ENCODE results near the gene C2orf69. TPM values are rescaled to one million over a fixed set of nuclear protein-coding genes. Genes with fewer than 3 reads are reported as not detected.

The C2orf69 gene
- total RNA-seq, 2 donors from 2014 or later = 16.3 to 24.6 TPM

DNA sequence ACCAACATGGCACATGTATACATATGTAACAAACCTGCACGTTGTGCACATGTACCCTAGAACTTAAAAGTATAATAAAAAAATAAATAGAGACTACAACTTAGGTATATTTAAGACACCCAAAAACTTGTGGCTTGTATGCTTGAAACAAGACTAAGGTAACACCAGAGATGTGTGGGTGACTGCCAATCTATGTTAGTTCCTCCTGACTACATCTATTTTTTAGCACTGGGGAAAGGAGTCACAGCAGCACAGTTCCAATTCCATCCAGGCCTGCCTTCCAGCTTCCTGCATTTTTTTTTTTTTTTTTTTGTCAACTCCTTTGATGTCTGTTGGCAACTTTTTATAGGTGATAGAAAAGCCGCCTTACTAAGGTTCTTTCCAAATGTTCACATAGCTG is 18.2 kb downstream of the C2orf69 start:
- Mint-ChIP-seq H3K27me3 (ENCODE audit: insufficient read depth) (no peaks in the 10 kb centered on the region), H3K36me3 (ENCODE audit: low read depth) (peaks cover 35% of the 10 kb centered on the region), H3K27ac (no peak overlapping the region), H3K4me1 (peaks cover 11% of the 10 kb centered on the region), H3K9me3 (no peaks in the 10 kb centered on the region), H3K4me3 (no peak overlapping the region)
- Histone ChIP-seq H3K27ac (ENCODE audit: low read depth, low read length) (no peak overlapping the region), H3K9ac (ENCODE audit: extremely low read depth, low read length, poor library complexity, severe bottlenecking) (no peak overlapping the region), H3K36me3 (ENCODE audit: control insufficient read depth, insufficient read depth, low read length) (peaks cover 73% of the 10 kb centered on the region), H3K4me3 (ENCODE audit: low read length) (no peak overlapping the region), H3K9me3 (ENCODE audit: control insufficient read depth, low read length) (no peaks in the 10 kb centered on the region), H3K4me1 (ENCODE audit: control insufficient read depth, insufficient read depth, low read length) (no peaks in the 10 kb centered on the region), H3K27me3 (ENCODE audit: control insufficient read depth, insufficient read depth, low read length, poor library complexity, severe bottlenecking) (no peaks in the 10 kb centered on the region)
- no peak for TF ChIP-seq CTCF (conservative IDR thresholded peaks at IDR 0.05)
- no peak for DNase-seq
- 100% methylated on average over 1 of the region's 2 CpGs; no CpG with 5 or more reads in 1 of the 2 experiments for WGBS, 2 experiments (ENCODE audit: insufficient coverage in 1 of 2, insufficient read length in 1 of 2)

GRCh38 chr2:199932312-199932855 is 21.3 kb downstream of the C2orf69 start:
- Mint-ChIP-seq H3K4me1 (peaks cover 11% of the 10 kb centered on the region), H3K9me3 (no peaks in the 10 kb centered on the region), H3K27me3 (ENCODE audit: insufficient read depth) (no peaks in the 10 kb centered on the region), H3K36me3 (ENCODE audit: low read depth) (peaks cover 41% of the 10 kb centered on the region), H3K27ac (no peak overlapping the region), H3K4me3 (no peak overlapping the region)
- Histone ChIP-seq H3K4me3 (ENCODE audit: low read length) (no peak overlapping the region), H3K27me3 (ENCODE audit: control insufficient read depth, insufficient read depth, low read length, poor library complexity, severe bottlenecking) (no peaks in the 10 kb centered on the region), H3K36me3 (ENCODE audit: control insufficient read depth, insufficient read depth, low read length) (peaks cover 67% of the 10 kb centered on the region), H3K4me1 (ENCODE audit: control insufficient read depth, insufficient read depth, low read length) (no peaks in the 10 kb centered on the region), H3K9ac (ENCODE audit: extremely low read depth, low read length, poor library complexity, severe bottlenecking) (no peak overlapping the region), H3K9me3 (ENCODE audit: control insufficient read depth, low read length) (no peaks in the 10 kb centered on the region), H3K27ac (ENCODE audit: low read depth, low read length) (no peak overlapping the region)
- 100% methylated on average over 4 of the region's 4 CpGs; no CpG with 5 or more reads in 1 of the 2 experiments for WGBS, 2 experiments (ENCODE audit: insufficient coverage in 1 of 2, insufficient read length in 1 of 2)
- DNase-seq = no peak
- no peak for TF ChIP-seq CTCF (conservative IDR thresholded peaks at IDR 0.05)

DNA sequence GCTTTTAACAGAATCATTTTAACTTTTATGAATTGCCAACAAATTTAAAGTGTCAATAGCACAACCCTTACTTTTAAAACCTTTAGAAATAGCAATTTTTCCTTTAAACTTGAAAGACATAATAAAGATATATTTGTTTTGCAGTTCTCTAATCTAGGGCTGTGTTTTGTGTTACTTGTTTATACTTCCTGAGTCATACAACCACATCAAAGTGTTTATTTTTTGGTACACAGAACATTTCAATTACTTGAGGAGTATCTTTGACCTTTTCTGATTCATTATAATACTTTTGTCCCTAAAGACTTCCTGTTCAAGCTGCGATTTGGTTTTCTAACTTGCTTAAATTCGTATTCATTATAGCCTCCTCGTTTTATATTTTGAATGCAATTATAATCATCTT is 22.4 kb downstream of the C2orf69 start:
- H3K9me3 Mint-ChIP-seq = no peaks in the 10 kb centered on the region
- no peak overlapping the region for H3K4me3 Mint-ChIP-seq
- peaks cover 48% of the 10 kb centered on the region for H3K36me3 Mint-ChIP-seq (ENCODE audit: low read depth)
- TF ChIP-seq CTCF (conservative IDR thresholded peaks at IDR 0.05) = no peak
- Histone ChIP-seq H3K36me3 (ENCODE audit: control insufficient read depth, insufficient read depth, low read length) (peaks cover 77% of the 10 kb centered on the region), H3K9me3 (ENCODE audit: control insufficient read depth, low read length) (no peaks in the 10 kb centered on the region), H3K9ac (ENCODE audit: extremely low read depth, low read length, poor library complexity, severe bottlenecking) (no peak overlapping the region), H3K4me1 (ENCODE audit: control insufficient read depth, insufficient read depth, low read length) (no peaks in the 10 kb centered on the region), H3K27ac (ENCODE audit: low read depth, low read length) (no peak overlapping the region), H3K27me3 (ENCODE audit: control insufficient read depth, insufficient read depth, low read length, poor library complexity, severe bottlenecking) (no peaks in the 10 kb centered on the region), H3K4me3 (ENCODE audit: low read length) (no peak overlapping the region)
- H3K4me1 Mint-ChIP-seq = peaks cover 2% of the 10 kb centered on the region
- no peak overlapping the region for H3K27ac Mint-ChIP-seq
- no peak for DNase-seq
- WGBS, 2 experiments (ENCODE audit: insufficient coverage in 1 of 2, insufficient read length in 1 of 2) = 97 to 100% methylated on average over 2 to 3 of the region's 3 CpGs
- no peaks in the 10 kb centered on the region for H3K27me3 Mint-ChIP-seq (ENCODE audit: insufficient read depth)

All from endodermal cell (in vitro differentiated cells).